ENCODE data around the gene RDX. TPM values are rescaled to one million over a fixed set of nuclear protein-coding genes. Genes with fewer than 3 reads are reported as not detected.
"Not testable (repeated sequence)": the region's sequence is repeated elsewhere in the genome, so short reads cannot be mapped to it uniquely, and the experiment has no call there.

RDX gene
- total RNA-seq, 1 donor, result 8.3 TPM

DNA sequence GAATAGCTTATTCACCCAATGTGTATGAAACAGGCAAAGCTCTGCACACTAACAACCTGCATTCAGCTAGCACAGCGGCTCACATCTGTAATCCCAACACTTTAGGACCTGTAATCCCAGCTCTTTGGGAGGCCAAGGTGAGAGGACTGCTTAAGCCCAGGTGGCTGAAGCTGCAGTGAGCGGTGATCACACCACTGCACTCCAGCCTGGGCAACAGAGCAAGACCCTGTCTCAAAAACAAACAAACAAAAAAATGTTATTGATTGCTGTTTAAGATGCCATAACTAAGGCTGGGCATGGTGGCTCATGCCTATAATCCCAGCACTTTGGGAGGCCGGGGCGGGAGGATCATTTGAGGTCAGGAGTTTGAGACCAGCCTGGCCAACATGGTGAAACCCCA lies 15.8 kb downstream of the RDX start:
- not testable (repeated sequence) for DNase-seq (ENCODE audit: low read depth in 2 of 3, low spot score in 2 of 3)

DNA sequence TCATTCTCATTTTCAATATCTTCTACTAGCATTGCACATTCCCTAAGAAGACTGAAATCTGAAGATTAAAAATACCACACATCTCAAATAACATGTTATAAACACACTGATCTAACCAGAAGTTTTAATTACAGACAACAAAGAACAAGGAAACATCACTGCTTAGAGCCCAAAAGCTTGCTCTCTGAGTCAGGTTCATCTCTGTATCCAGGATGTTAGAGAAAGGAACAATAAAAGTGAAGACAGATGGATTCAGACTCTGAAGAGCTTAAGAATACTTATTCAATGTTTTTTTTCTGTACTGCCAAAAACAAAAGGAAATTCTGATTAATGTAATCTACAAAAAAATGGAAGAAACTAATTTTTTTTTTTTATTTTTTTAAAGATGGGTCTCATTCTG lies 16.5 kb downstream of the RDX start:
- DNase-seq (ENCODE audit: low read depth in 2 of 3, low spot score in 2 of 3), result no peak

DNA sequence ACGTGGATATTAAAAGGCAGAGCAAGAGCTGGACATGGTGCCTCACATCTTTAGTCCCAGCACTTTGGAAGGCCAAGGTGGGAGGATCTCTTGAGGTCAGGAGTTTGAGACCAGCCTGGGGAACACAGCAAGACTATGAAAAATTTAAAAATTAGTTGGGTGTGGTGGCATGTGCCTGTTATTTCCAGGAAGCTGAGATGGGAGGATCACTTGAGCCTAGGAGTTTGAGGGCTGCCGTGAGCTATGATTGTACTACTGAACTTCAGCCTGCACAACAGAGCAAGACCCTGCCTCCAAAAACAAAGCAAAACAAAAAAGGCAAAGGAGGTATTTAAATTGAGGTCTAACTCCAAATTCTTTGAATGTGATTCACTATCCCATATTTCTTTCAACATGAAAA lies 23.5 kb downstream of the RDX start:
- no peak for DNase-seq (ENCODE audit: low read depth in 2 of 3, low spot score in 2 of 3)

DNA sequence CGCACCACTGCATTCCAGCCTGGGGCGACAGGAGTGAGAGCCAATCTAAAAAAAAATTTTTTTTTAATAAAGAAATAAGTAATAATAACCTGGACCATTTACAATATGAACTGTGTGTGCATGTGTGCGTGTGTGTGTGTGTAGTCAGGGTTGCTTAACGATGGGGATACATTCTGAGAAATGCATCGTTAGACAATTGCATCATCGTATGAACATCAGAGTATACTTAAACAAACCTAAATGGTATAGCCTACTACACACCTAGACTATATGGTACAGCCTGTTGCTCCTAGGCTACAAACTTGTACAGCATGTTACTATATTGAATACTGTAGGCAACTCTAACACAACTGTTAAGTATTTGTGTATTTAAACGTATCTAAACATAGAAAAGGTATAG lies 26.4 kb downstream of the RDX start:
- DNase-seq (ENCODE audit: low read depth in 2 of 3, low spot score in 2 of 3), result no peak

DNA sequence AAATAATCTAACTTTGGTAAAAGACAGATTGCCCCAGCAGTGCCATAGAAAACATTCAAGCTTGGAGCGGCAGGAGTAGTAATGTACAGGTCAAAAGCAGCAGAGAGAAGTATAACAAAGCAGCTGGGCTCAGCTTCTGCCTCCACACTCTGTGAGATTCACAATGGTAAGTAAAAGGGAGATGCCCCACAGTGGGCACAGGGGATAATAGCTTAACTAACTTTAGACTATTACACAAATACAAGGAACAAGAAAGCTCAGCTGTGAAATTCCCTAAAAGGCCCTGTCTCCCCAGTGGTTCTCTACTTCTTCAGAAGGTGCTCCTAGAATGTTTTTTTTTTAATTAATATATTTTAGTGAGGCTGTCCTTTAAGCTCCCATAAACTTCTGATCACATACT lies 28.0 kb downstream of the RDX start:
- DNase-seq (ENCODE audit: low read depth in 2 of 3, low spot score in 2 of 3), result no peak

DNA sequence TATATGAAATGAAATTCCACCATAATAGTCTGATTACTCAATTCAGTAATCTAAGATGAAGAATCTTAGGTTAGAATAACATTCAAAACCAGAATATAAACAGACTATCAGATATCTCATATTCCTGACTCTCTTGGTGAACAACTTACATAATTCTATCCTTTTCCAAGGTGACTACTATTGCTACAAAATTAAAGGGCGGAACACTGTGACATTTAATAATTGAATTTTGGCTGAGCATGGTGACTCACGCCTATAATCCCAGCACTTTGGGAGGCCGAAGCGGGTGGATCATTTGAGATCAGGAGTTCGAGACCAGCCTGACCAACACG lies 34.4 kb downstream of the RDX start:
- no peak for DNase-seq (ENCODE audit: low read depth in 2 of 3, low spot score in 2 of 3)

DNA sequence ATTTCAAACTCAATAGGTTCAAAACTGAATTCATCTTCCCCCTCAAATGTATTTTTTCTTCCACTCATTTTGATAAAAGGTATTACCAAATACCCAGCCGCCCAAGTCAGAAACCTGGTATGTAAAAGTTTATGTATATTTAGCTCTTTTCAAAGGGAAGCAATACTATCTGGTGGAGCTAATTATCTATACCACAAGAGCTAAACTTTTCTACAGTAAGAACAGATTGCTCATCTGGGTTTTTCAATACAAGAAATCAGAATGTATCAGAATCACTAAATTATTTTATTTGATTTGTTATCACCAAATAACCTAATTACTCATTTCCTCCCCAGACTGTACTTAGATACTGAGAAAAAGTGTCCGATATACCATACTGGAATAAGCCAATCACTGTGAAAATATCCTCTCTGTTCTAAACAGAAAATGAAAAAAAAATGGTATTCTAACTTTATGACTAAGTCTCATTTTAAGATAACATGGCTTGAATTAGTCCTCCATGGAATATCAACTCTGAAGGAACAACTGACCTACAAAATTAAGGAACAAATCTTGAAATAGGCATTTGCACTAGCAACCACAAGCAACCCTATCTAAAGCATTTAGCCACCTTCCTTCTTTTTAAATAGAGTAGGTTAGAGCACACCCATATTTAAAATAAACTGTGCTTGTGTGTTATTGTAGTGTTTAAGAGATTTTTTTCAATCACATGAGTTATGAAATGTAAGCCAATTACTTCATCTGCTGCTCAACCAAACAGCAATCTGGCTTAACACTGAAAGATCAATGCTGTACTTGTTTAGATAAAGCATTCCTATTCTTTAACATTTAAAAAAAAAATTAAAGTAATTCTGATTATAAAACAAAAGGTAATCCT lies 35.0 kb downstream of the RDX start:
- no peak for DNase-seq (ENCODE audit: low read depth in 2 of 3, low spot score in 2 of 3)

DNA sequence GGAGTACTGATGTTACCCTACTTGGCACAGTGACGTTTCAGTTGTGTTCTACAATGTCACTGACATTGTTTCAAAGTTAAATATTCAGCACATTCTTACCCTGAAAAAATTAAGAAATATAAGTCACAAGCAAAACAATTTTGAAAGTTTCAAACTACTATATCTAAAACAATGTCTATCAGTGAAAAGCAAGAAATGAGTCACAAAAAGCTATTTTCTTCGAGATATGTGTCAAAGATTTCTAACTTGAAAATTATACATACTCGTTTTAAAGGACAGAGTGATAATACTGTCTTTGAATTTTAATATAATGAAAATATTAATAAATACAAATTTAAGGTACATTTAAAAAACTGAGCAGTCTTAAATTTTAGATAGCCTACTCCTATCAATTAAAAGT lies 42.9 kb downstream of the RDX start:
- no peak for DNase-seq (ENCODE audit: low read depth in 2 of 3, low spot score in 2 of 3)

DNA sequence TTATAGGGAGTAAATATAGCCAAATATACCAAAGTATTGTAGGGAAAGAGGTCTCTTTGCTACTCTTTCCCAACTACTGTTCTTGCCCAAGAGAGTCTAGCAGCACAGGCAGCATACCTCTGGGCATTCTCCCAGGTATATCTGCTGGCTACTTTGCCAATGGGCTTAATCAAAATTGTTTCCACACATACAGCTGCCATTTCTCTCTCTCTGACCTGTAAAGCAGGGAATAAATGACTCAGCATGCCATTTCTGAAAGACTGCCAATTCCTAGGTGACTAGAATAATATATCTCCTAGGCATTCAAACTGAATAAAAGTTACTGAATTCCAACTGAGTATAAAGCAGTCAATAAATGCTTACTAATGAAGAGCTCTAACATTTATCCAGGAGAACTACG lies 44.6 kb downstream of the RDX start:
- DNase-seq (ENCODE audit: low read depth in 2 of 3, low spot score in 2 of 3), result peak in 2 of 3 donors; percentile 4 to 27

DNA sequence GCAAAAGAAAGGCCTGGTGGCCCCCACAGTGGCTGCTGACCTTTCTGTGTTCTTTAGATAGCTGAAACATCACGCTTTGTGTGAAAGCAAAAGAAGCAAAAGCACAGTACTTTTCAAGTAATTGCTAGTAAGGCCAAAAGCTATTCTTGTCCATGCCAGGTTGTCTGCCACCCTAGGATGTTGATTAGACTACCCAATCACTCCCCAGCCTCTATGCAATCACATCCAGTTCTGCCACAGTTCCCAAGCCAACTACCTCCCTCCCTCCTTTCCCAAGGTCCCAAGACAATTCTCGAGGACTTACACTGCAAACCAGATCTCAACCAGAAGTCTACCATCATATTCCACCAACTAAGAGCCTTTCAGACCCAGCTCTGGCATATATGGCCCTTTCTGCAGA lies 46.2 kb downstream of the RDX start:
- DNase-seq (ENCODE audit: low read depth in 2 of 3, low spot score in 2 of 3), result no peak

DNA sequence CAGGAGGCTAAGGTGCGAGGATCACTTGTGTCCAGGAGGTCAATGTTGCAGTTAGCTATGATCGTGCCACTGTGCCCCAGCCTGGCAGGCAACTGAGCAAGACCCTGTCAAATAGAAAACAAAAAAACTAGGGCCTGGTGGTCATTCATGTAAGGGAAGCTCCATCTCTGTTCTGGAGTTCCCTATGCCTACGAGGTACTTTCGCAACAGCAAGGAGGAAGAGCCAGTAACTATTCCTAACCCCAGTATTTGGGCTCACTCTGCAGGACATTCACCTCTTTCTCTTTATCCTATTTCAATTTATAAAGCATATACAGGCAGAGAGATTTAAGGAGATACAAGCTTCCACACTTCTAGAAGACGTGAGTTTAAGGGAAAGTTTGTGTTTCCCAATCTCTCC lies 46.6 kb downstream of the RDX start:
- DNase-seq (ENCODE audit: low read depth in 2 of 3, low spot score in 2 of 3), result no peak

DNA sequence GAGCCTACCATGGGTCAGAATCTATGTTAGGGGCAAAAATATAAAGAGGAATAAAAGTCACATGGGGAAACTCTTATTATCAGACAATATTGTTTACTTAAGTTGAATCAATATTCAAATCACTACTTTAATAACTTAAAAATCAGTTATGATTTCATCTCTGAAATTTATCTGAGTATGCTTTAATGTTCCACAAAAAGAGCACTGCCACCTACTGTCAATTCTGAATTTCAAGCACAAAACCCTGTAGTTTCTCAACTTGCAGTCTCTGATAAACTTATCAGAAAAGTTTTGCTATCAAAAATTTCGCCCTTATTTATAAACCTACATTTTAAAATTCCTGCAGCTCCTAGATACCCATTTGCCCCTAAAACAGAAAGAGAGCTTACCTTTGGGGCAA lies 47.3 kb downstream of the RDX start:
- DNase-seq (ENCODE audit: low read depth in 2 of 3, low spot score in 2 of 3), result peak in 2 of 3 donors; percentile 4 to 9

DNA sequence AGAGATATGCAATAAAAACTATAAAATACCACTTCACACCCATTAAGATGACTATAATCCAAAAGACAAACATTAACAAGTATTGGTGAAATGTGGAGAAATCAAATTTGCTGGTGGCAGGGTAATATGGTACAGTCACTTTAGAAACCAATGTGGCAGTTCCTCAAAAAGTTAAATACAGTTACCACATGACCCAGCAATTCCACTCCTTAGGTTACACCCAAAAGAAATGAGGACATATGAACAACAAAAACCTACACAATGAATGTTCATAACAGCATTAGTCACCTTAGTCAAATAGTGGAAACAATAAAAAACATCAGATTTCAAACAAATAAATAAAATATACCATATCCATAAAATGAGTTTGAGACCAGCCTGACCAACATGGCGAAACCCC lies 52.6 kb downstream of the RDX start:
- no peak for DNase-seq (ENCODE audit: low read depth in 2 of 3, low spot score in 2 of 3)

DNA sequence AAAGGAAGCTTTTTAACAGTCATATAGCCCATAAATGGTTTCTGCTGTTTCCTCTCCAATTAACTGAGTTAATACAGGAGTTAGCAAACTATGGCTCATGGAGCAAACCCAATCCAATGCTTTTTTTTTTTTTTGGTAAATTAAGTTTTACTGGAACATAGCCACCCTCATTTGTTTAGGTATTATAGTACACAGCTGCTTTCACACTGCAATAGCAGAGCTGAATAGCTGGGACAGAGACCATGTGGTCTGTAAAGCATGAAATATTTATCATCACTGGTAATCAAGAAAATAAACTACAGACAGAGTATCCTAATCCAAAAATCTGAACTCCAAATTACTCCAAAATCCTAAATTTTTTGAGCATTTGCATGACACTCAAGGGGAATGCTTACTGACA lies 53.7 kb downstream of the RDX start:
- DNase-seq (ENCODE audit: low read depth in 2 of 3, low spot score in 2 of 3), result no peak

DNA sequence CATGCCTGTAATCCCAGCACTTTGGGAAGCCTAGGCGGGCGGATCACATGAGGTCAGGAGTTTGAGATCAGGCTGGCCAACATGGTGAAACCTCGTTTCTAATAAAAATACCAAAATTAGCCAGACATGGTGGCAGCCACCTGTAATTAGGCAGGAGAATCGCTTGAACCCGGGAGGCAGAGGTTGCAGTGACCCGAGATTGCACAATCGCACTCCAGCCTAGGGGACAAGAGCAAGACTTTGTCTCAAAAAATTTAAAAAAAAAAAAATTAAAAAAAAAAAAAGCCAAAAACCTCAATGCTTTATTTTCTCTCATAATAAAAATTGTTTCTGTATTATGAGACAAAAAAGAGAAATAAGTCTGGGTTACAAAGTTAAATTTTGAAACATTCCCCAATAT lies 54.2 kb downstream of the RDX start:
- DNase-seq (ENCODE audit: low read depth in 2 of 3, low spot score in 2 of 3), result no peak

DNA sequence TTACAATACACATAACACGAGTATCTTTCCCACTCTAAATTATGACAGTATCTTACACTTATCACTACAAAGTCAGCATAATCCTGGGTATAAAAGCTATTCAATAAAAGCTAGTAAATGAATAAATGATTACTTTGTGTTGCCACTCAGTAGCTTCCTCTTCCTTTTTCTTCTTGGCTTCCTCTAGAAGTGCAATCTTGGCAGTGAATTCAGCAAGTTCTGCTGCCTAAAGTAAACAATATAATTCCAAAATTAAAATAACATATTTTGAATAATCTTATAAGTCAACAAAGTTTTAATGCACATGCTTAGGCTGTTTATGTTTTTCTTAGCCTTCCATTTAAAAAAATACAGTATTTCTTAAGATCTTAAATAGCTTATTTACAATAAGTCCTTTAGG lies 60.4 kb downstream of the RDX start:
- DNase-seq (ENCODE audit: low read depth in 2 of 3, low spot score in 2 of 3), result no peak

DNA sequence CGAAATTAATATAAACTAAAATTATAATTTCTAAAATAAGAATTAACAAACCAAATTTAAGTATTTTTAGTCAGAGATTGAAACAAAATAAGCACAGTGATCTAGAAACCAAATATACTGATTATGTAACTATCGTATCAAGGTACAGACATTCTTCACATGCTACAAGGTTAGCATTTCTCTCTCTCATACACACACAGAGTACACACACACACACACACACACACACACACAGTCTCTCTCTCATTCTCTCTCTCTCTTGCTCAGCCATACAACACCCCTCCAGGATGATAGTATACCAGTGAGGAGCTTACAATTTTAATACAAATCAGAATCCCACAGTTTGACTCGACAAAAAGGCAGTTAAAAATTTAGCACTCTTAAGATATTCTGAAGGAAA lies 66.0 kb downstream of the RDX start:
- DNase-seq (ENCODE audit: low read depth in 2 of 3, low spot score in 2 of 3), result no peak

DNA sequence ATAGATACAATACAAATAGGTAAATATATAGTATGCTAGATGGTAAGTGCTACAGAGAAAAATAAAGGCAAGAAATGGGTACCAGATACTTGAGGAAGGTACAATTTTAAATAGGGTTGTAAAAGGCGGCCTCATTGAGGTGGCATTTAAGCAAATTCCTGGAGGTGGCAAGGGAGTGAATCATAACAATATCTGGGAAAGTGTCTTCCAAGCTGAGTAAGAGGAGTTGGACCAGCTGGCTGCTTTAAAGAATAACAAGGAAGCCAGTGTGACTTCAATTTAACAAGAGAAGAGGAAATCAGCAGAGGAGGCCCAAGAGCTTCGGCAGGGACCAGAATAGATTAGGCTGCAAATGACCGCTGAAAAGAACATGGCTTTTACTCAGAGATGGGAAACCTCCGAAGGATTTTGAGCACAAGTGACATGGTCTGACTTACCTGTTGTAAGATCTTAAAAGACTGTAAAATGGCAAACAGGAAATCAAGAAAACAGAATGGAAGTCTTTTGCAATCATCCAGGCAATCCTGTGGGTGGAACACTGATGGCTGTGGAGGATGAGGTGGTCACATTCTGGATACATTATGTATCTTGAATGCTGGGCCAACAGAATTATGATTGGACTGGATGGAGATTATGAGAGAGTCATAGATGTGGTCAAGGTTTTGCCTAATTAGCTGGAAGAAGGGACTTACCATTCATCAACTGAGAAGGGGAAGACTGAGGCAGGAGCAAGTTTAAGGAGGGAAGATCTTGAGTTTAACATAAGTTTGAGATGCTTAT lies 77.2 kb downstream of the RDX start:
- DNase-seq (ENCODE audit: low read depth in 2 of 3, low spot score in 2 of 3), result no peak

DNA sequence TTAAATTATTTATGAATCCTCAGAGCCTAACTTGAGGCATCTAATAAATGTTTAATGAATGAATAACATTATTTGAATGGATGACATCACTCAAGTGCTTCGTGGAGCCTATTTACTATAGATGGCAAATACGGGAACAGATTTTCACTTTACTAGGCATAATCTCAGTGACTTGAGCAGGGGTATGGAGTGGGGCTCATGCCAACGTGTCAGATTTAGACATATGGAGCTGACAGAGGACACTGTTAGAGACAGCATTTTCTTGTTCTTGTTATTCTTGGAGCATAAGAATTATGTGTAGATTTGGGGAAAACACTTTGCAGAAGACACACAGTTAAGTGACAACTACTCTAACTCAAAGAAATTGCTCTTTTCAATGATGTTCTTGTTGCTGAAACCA lies 78.5 kb downstream of the RDX start:
- no peak for DNase-seq (ENCODE audit: low read depth in 2 of 3, low spot score in 2 of 3)

DNA sequence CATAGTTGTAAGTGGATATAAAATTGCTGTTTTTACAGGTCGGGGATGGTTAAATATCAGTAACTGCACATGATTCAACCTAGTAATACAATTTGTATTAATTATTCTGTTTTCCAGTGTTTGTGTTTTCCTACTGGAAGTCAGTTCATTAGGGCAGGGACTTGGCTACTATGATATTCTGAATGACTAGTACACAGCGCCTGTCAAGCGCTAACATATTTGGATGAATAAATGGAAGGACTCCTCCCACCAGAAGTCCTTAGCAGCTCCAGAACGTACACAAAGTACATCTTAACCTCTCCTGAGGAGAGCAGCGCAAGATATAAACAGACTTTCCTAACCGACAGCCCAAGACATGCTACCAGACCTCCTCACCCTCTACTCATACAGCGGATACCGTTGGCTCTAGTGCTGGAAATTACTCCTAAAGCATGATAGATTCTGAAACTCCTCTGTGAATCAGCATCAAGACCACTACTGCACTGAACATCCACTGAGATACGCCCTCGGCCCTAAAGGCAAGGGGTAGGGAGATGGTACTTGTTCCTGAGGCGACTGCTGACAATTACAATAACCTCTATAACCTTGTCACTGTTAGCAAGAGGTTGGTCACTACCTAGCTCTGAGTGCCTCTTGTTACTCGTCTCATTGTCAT lies 79.1 kb downstream of the RDX start:
- no peak for DNase-seq (ENCODE audit: low read depth in 2 of 3, low spot score in 2 of 3)

DNA sequence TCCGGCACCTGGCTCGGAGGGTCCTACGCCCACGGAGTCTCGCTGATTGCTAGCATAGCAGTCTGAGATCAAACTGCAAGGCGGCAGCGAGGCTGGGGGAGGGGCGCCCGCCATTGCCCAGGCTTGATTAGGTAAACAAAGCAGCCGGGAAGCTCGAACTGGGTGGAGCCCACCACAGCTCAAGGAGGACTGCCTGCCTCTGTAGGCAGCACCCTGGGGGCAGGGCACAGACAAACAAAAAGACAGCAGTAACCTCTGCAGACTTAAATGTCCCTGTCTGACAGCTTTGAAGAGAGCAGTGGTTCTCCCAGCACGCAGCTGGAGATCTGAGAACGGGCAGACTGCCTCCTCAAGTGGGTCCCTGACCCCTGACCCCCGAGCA lies 87.1 kb downstream of the RDX start:
- DNase-seq (ENCODE audit: low read depth in 2 of 3, low spot score in 2 of 3), result not testable (repeated sequence)

All from hematopoietic multipotent progenitor cell (in vitro differentiated cells).